Stimulated activated CD4-positive, alpha-beta T cell treated with anti-CD3 and anti-CD28 coated beads, Interleukin-1b, Interleukin-23, amount 100 ng/mL, for 1 hour (primary cell): ENCODE measurements around the gene RNF180.

Experiments
- DNase-seq, 2 donors: peaks; one replicate each; pipeline ENCODE4 v3.0.0-alpha.2; 2020; ENCODE audit warnings: low read depth in 2 of 2

Gene RNF180, protein sequence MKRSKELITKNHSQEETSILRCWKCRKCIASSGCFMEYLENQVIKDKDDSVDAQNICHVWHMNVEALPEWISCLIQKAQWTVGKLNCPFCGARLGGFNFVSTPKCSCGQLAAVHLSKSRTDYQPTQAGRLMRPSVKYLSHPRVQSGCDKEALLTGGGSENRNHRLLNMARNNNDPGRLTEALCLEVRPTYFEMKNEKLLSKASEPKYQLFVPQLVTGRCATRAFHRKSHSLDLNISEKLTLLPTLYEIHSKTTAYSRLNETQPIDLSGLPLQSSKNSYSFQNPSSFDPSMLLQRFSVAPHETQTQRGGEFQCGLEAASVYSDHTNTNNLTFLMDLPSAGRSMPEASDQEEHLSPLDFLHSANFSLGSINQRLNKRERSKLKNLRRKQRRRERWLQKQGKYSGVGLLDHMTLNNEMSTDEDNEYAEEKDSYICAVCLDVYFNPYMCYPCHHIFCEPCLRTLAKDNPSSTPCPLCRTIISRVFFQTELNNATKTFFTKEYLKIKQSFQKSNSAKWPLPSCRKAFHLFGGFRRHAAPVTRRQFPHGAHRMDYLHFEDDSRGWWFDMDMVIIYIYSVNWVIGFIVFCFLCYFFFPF

DNA sequence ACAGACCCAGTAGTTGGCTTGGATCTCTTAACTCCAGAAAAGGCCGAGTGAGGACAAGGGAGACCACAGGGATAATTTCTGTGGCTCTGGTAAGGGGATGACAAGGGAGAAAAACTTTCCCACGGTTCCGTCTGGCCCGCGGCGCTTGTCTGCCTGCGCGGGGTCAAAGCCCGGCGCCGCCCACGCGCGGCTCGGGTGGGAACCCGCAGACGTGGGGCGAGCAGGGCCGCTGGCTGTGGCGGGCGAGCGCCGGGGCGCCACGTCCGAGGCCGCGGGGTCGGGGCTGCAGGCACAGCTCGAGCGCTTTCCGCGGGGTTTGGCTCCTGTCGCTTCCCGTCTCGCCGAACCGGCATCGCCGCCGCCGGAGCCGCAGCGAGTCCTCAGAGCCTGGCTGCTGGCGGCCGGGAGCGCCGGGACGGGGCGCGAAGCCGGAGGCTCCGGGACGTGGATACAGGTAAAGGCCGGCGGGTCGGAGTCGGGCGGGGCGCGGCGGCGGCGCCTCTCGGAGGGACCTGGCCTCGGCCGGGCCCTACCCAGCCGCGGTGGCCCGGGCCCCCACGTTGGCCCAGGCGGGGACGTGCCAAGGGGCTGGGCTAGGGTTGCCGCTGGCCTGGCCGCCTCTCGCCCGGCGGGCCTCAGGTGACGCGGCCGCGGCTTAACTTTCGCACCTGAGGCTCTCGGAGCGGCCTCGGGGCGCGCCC is at the start of gene RNF180:
Gene RNF180, plus strand, starts transcription at position 344 of the 701 bp plus-strand sequence. CDS start 34,965 bp downstream, outside the sequence.
- DNase-seq = no peak

DNA sequence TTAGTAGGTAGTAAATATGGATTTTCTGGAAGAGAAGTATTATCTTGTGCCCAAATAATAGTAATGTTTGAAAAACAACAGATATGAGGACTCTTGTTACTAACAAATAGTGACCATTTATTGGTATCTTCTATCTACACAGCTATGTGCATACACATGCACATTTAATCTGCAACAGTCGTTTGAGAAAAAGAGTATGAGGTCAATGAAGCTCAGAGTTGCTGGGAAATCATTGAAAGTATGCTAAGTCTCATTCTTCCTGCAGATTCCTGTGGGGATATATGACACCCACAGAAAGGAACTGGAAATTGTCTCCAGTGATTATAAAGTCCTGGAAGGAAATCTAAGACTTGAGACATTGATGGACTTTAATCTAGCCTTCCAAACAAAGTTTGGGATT is 40.1 kb upstream of the RNF180 start:
- DNase-seq = no peak

- DNase-seq = no peak
Observed at GRCh38 chr5:64126202-64126741, 39.4 kb upstream of the RNF180 start.

GRCh38 chr5:64140018-64140417 is 25.6 kb upstream of the RNF180 start:
- DNase-seq = no peak

GRCh38 chr5:64144425-64145215 is 21.0 kb upstream of the RNF180 start:
- DNase-seq = no peak

DNA sequence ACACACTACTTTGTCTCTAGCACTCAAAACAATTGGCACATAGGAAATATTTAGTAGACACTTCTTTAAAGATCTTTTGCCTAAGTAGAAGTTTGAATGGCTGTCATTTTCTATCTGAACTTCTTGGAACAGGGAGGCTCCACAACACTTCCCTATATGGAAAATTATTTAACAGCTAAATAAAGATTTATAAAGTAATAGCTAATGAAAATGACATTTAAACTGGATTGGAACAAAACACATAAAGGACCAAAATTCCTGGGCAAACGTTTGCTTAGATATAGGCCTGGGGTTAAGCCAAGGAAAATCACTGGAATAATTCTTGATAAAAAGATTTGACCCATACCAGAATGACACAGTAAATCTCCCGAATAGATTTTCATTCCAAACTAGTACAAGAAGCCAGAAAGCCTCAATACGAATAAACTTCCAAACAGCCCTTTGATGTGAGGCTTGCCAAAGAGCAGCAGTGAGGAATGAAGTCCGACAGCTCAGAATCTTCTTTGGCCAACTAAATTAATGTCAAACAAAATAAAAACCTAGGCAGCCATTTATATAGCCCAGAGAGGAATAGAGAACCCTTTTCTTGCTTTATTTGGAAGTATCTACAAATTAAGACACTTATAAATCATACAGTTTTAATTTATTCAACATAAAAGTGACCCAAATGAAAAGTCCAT is 20.3 kb upstream of the RNF180 start:
- DNase-seq = no peak

DNA sequence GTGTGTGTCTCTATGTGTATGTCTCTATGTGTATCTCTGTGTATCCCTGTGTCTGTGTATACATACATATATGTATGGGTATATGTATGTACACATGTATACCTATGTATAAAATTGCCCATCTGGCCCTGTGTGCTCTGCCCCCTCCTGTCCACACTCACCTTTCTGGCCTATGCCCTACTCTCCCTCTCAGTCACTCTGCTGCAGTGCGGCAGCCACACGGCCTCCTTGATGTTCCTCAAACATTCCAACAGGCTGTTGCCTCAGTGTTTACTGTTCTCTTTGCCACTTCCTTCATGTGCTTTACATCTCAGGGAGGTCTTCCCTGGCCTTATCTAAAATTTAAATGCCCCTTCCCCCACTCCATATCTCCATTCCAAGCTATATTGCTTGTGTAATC is 18.3 kb upstream of the RNF180 start:
- DNase-seq = no peak

- no peak for DNase-seq
Observed at GRCh38 chr5:64147849-64148441, 17.7 kb upstream of the RNF180 start.

- no peak for DNase-seq
Observed at GRCh38 chr5:64149268-64149667, 16.4 kb upstream of the RNF180 start.

DNA sequence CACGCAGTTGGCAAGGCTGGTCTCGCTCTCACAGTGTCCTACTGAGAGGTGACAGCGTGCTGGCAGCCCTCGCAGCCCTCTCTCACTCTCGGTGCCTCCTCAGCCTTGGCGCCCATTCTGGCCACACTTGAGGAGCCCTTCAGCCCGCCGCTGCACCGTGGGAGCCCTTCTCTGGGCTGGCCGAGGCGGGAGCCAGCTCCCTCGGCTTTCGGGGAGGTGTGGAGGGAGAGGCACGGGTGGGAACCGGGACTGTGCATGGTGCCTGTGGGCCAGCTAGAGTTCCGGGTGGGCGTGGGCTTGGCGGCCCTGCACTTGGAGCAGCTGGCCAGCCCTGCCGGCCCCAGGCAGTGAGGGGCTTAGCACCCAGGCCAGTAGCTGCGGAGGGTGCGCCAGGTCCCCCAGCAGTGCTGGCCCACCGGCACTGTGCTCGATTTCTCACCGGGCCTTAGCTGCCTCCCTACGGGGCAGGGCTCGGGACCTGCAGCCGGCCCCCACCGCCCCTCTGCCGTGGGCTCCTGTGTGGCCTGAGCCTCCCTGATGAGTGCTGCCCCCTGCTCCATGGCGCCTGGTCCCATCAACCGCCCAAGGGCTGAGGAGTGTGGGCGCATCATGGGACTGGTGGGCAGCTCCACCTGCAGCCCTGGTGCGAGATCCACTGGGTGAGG is 15.7 kb upstream of the RNF180 start:
- no peak for DNase-seq

DNA sequence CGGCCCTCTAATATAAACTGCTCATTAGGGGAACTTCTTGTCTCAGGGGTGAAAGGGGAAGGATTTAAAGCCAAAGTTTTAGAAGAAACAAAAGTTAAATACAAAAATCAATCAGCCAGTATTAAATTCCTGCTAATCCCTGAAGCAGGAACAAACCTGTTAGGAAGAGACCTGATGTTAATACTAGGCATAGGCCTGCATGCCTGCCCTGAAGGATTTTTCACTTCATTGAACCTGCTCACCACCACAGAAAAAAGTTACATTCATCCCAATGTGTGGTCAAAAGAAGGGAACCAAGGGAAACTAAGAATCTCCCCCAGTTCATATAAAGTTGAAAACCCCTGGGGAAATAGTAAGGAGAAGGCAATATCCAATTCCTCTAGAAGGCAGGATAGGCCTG is 9.4 kb upstream of the RNF180 start:
- DNase-seq = no peak

DNA sequence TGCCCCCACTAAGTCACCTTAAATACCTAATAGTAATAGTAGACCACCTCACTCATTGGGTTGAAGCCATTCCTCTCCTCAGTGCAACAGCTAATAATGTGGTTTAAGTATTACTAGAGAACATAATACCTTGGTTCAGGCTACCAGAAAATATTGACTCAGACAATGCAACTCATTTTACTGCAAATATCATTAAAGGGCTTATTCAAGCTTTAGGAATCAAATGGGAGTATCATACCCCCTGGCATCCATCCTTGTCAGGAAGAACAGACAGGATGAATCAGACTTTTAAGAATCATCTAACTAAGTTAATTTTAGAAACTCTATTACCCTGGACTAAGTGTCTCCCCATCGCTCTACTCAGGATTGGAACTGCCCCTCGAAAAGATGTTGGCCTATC is 6.8 kb upstream of the RNF180 start:
- no peak for DNase-seq

DNA sequence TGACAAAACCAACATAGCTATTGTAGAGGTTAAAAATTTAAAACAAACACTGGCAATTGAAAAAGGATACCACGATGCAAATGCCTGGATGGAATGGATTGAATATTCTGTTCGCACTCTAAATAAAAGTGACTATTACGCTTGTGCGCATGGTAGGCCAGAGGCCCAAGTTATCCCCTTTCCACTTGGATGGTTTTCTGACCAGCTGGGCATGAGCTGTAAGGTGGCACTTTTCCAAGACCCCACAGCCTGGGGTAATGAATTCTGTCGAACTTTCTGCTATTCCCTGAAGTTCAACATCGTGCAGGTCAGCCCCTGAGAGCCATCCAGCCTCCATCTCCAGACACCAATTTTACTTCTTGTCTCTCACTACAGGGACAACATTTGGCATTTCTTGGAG is 5.4 kb upstream of the RNF180 start:
- DNase-seq = no peak

- DNase-seq = no peak
Observed at GRCh38 chr5:64161420-64161819, 4.2 kb upstream of the RNF180 start.

GRCh38 chr5:64163135-64163534 is 2.5 kb upstream of the RNF180 start:
- DNase-seq = no peak

- DNase-seq = no peak
Observed at GRCh38 chr5:64163746-64164145, 1.9 kb upstream of the RNF180 start.

GRCh38 chr5:64164166-64164565 is 1.5 kb upstream of the RNF180 start:
- DNase-seq = no peak

GRCh38 chr5:64165160-64165499 is 513 bp upstream of the RNF180 start:
- DNase-seq = no peak

DNA sequence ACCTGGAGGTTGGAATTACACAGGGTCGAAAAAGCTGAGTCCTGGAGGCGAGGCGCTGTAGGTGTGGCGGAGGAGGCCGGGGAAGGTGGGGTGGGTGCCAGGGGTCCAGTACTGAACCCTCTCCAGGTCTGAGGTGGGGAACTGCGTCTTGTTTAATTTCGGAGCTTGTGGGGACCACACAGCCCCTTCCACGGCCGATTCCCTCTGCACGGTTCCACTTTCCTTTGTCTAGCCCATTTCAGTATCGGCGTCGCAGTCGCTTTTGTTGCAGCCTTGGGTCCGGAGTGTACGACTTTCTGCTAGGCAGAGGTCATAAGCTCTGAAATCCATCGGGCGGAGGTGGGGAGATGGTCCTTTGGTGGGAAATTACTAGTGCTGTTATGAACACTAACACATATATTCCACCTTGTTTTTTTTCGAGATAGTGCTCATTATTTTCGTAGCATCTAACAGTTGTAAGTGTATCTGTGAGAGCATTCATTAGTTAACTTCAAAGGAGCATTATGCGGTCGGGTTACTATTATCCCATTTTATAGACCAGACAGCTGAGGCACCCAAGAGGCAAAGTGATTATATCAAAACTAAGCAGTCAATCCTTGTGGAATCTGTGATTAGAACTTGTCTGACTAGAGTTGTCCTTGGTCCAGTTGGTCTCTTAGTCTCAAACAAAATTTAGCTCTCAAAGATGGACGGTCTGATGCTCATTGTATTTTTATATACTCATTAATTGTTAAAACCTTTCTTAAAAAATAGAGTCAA is 737 bp downstream of the RNF180 start:
- no peak for DNase-seq

GRCh38 chr5:64176301-64176700 is 10.7 kb downstream of the RNF180 start:
- no peak for DNase-seq
